Activated CD4-positive, alpha-beta T cell treated with anti-CD3 and anti-CD28 coated beads, Interleukin-2, amount 10 ng/mL, durations not matched to agents 7 days and 5 days (primary cell): Measurements from ENCODE around the gene ARHGAP6. TPM values are rescaled to one million over a fixed set of nuclear protein-coding genes. Genes with fewer than 3 reads are reported as not detected.
"Not testable (repeated sequence)": the region's sequence is repeated elsewhere in the genome, so short reads cannot be mapped to it uniquely, and the experiment has no call there.

Source experiments
- CTCF ChIA-PET: fragments of 350-600 bp; sonication (Branson Sonifier 250); formaldehyde crosslinking; loops from one replicate; lab custom pipeline; 2021; ENCODE audit warnings: antibody characterized with exemption; lab: Charles Lee
- POLR2A ChIA-PET: fragments of 350-600 bp; sonication (Branson Sonifier 250); formaldehyde crosslinking; loops from one replicate; lab custom pipeline; 2021; ENCODE audit warnings: antibody characterized with exemption; lab: Charles Lee
- DNase-seq: peaks from one replicate; pipeline ENCODE4 v3.0.0-alpha.2; 2020
- H3K27ac Mint-ChIP-seq: one replicate; pipeline ENCODE4 v1.8.0; 2021; ENCODE audit warnings: mild to moderate bottlenecking, moderate library complexity, mixed read lengths
- H3K27me3 Mint-ChIP-seq: one replicate; pipeline ENCODE4 v1.8.0; 2021; ENCODE audit warnings: mixed read lengths
- H3K36me3 Mint-ChIP-seq: one replicate; pipeline ENCODE4 v1.8.0; 2021; ENCODE audit warnings: low read depth, mixed read lengths
- H3K4me1 Mint-ChIP-seq: one replicate; pipeline ENCODE4 v1.8.0; 2021; ENCODE audit warnings: mixed read lengths
- H3K4me3 Mint-ChIP-seq: one replicate; pipeline ENCODE4 v1.8.0; 2021; ENCODE audit warnings: mild to moderate bottlenecking, moderate library complexity, mixed read lengths
- H3K9me3 Mint-ChIP-seq: one replicate; pipeline ENCODE4 v1.8.0; 2021; ENCODE audit warnings: mixed read lengths
- total RNA-seq, 2 experiments: library from RNA; stranded (reverse); gene quantifications; one replicate each; pipeline ENCODE4 v1.2.3, GENCODE V29; 2021

The ARHGAP6 gene
- total RNA-seq, 2 experiments from 2014 or later = not detected

- POLR2A ChIA-PET = no interaction called here
- Mint-ChIP-seq H3K4me1 (no peaks in the 10 kb centered on the region), H3K9me3 (no peaks in the 10 kb centered on the region), H3K27me3 (no peaks in the 10 kb centered on the region), H3K4me3 (no peak overlapping the region), H3K27ac (no peak overlapping the region), H3K36me3 (no peaks in the 10 kb centered on the region)
- CTCF ChIA-PET = no interaction called here
- no peak for DNase-seq
These were observed 300.3 kb downstream of the ARHGAP6 start for GRCh38 chrX:11365426-11365825.

DNA sequence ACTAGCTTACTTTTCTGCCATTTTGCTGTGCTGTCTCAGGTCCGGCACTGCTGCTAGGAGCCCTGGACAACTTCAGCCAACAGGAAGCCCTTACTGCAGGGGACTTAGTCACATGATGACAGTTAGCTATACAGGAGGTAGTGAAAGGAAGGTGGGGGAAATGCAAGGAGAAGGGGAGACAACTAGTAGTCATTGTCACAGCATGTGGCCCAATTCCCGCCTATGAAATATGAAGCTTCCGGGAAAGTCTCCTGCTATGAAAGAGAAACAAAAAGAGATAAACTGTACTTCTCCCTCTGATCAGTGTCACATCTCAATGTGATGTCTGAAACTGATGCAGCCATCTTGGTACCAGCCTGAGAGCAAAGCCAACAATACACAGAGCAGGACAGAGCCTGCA is 300.9 kb downstream of the ARHGAP6 start:
- Mint-ChIP-seq H3K4me1 (no peaks in the 10 kb centered on the region), H3K36me3 (no peaks in the 10 kb centered on the region), H3K4me3 (no peak overlapping the region), H3K27me3 (no peaks in the 10 kb centered on the region), H3K9me3 (no peaks in the 10 kb centered on the region), H3K27ac (no peak overlapping the region)
- no peak for DNase-seq
- ChIA-PET CTCF (no interaction called here), POLR2A (no interaction called here)

DNA sequence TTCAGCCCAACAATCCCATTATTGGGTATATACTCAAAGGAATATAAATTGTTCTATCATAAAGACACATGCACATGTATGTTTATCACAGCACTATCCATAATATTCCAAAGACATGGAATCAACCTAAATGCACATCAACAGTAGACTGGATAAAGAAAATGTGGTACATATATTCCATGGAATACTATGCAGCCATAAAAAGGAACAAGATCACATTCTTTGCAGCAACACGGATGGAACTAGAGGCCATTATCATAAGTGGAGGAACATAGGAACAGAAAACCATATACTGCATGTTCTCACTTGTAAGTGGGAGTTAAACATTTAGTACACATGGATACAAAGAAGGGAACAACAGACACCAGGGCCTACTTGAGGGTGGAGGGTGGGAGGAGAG is 301.9 kb downstream of the ARHGAP6 start:
- POLR2A ChIA-PET, H3K36me3 Mint-ChIP-seq, H3K27ac Mint-ChIP-seq, DNase-seq, CTCF ChIA-PET, H3K4me1 Mint-ChIP-seq, H3K9me3 Mint-ChIP-seq, H3K4me3 Mint-ChIP-seq, H3K27me3 Mint-ChIP-seq: not testable (repeated sequence)

DNA sequence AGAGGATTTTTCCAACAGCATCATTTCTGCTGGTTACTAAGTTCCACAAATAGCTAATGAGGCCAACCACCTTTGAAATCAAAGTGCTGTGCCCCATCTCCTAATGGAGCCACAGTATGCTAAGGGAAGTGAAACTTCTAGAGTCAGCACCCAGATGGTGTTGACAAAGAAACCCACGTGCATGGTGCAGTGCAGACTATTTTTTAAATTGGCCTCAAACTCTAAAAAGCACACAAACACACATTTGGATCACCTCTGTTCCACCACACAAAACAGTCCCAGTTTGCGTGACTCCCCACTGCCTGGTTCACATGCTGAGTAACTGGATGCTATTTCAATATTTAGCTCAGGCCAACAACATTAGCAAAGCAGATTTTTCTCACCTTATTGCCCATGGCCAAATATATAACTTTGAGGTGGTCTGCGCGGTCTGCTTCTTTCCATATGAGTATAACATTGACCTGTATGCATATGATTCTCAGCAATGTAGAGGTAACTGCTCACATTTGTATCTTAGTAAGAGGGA is 302.6 kb downstream of the ARHGAP6 start:
- H3K4me1 Mint-ChIP-seq = no peaks in the 10 kb centered on the region
- no peaks in the 10 kb centered on the region for H3K9me3 Mint-ChIP-seq
- no peak for DNase-seq
- no peak overlapping the region for H3K4me3 Mint-ChIP-seq
- H3K36me3 Mint-ChIP-seq = no peaks in the 10 kb centered on the region
- POLR2A ChIA-PET = no interaction called here
- CTCF ChIA-PET = no interaction called here
- H3K27ac Mint-ChIP-seq = no peak overlapping the region
- no peaks in the 10 kb centered on the region for H3K27me3 Mint-ChIP-seq

- H3K9me3 Mint-ChIP-seq, POLR2A ChIA-PET, CTCF ChIA-PET: not testable (repeated sequence)
These were observed 304.1 kb downstream of the ARHGAP6 start for GRCh38 chrX:11361666-11362065.

DNA sequence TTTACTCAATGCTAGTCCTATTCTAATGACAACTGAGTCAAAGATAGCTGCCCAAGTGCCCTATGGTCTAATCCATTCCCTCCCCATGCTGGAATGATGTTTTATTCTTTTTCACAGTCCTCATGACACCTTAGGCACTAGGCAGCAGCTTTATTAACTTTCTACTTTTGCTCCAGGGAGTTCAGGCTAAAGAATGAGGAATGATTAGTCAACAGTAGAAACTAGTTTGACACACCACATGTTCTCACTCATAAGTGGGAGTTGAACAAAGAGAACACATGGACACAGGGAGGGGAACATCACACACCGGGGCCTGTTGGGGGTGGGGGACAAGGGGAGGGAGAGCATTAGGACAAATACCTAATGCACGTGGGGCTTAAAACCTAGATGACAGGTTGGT is 309.8 kb downstream of the ARHGAP6 start:
- DNase-seq, H3K4me3 Mint-ChIP-seq, H3K27ac Mint-ChIP-seq, H3K36me3 Mint-ChIP-seq, H3K27me3 Mint-ChIP-seq, POLR2A ChIA-PET, H3K9me3 Mint-ChIP-seq, CTCF ChIA-PET, H3K4me1 Mint-ChIP-seq: not testable (repeated sequence)

More at GRCh38 chrX:11361666-11362065, 304.1 kb downstream of the ARHGAP6 start:
- not testable (repeated sequence) for H3K4me3 Mint-ChIP-seq, H3K27me3 Mint-ChIP-seq, H3K36me3 Mint-ChIP-seq, H3K27ac Mint-ChIP-seq, H3K4me1 Mint-ChIP-seq, DNase-seq

DNA sequence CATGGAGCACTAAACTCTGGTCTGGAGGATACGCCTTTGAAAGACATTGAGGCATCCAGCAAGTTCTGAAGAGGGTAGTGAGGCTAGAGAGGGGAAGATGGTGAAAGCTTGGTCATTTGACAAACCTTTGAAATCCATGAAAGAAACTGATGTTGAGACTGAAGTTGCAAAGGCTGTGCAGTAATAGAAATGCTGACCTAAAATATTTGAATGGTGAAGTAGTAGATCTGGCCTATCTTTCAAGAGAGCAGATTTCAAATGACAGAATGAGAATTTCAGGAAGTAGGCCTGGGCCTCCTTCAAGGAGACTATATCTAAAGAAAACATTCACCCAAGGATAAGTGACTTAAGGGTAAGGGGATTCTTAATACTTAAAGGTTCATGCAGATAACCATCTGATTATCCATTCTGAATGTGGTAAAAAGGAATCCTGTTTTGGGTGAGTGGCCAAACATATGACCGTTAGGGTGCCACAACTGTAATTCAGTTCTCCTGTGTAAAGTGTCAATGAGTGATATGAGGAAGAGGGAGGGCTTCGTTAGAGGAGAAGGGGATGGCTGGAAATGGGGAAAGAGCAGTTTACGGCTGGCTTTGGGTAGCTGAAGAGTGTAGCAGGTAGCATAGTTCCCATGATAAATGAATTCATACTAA is 310.3 kb downstream of the ARHGAP6 start:
- no peak overlapping the region for H3K27ac Mint-ChIP-seq
- H3K4me1 Mint-ChIP-seq = no peaks in the 10 kb centered on the region
- H3K4me3 Mint-ChIP-seq = no peak overlapping the region
- H3K9me3 Mint-ChIP-seq = no peaks in the 10 kb centered on the region
- H3K27me3 Mint-ChIP-seq = no peaks in the 10 kb centered on the region
- ChIA-PET CTCF (no interaction called here), POLR2A (no interaction called here)
- no peak for DNase-seq
- no peaks in the 10 kb centered on the region for H3K36me3 Mint-ChIP-seq

DNA sequence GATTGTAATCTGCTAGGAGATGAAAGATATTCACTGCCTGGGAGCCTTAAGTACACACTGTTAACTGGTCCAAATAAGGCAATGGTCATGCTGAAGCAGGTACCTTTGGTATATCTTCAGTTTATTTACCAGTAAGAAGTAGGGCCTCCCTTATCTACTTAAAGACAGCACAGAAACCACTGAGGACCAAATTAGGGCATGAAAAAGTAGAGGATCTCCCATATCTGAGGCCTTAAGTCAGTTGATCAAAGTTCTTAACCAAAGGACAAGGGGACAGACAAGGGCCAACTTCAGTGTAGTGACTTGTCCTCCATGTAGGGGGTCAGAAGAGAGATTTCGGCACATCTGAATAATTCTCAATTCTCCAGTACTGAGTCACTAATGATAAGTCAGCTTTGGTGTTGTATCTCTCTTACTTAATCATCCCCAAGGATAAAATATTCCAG is 313.4 kb downstream of the ARHGAP6 start:
- H3K4me3 Mint-ChIP-seq = no peak overlapping the region
- ChIA-PET CTCF (no interaction called here), POLR2A (interaction anchor here (0.7 kb wide), 1 partner anchor 242 kb away, joined by 4 read pairs; no protein-coding TSS in a partner anchor)
- no peaks in the 10 kb centered on the region for H3K9me3 Mint-ChIP-seq
- H3K27me3 Mint-ChIP-seq = no peaks in the 10 kb centered on the region
- no peak overlapping the region for H3K27ac Mint-ChIP-seq
- no peaks in the 10 kb centered on the region for H3K4me1 Mint-ChIP-seq
- DNase-seq = no peak
- H3K36me3 Mint-ChIP-seq = no peaks in the 10 kb centered on the region

DNA sequence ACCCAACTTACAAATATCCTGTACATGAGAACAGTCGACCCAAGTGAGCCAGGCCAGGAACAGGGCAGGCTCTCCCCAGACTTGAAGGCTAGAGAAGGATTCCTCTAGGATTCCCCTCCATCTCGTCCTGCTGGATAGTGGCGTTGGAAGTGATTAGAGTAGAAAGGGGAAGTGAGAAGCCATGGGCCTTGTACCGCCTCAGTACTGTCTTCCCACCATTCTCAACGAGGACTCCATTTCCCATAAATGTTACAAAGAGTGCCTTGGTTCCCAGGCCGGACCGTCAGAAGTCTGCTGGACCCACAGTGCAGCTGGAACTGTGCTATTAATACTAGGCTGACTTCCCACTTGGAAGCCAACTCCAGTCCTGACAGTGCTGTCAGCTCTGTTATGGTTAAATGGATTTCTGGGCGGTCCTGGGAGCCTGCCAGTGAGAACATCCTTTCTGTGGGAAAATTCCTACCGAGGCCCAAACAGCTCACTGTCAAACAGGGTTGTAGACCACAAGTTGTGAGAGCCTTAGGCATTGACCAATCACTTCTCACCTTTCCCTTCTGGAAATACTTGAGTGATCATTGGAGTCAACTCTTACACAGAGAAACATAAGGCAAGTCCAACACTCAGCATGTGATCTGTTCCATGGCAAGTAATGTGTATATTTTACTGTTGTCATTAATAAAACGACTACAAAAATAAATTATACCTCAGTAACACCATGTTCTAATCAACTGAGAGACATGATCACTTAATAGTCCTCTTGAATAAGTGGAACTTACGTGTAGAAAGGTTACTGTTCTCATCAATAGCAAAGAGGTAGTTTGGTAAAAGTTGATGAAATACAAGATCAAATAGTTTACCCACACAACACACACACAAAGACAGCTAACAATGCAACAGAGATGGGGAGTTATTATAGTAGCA is 314.1 kb downstream of the ARHGAP6 start:
- no peaks in the 10 kb centered on the region for H3K27me3 Mint-ChIP-seq
- H3K27ac Mint-ChIP-seq = no peak overlapping the region
- H3K4me3 Mint-ChIP-seq = no peak overlapping the region
- no peak for DNase-seq
- POLR2A ChIA-PET = interaction anchor here (0.7 kb wide), 1 partner anchor 241 kb away, joined by 4 read pairs; no protein-coding TSS in a partner anchor
- CTCF ChIA-PET = no interaction called here
- no peaks in the 10 kb centered on the region for H3K36me3 Mint-ChIP-seq
- no peaks in the 10 kb centered on the region for H3K4me1 Mint-ChIP-seq
- H3K9me3 Mint-ChIP-seq = no peaks in the 10 kb centered on the region

DNA sequence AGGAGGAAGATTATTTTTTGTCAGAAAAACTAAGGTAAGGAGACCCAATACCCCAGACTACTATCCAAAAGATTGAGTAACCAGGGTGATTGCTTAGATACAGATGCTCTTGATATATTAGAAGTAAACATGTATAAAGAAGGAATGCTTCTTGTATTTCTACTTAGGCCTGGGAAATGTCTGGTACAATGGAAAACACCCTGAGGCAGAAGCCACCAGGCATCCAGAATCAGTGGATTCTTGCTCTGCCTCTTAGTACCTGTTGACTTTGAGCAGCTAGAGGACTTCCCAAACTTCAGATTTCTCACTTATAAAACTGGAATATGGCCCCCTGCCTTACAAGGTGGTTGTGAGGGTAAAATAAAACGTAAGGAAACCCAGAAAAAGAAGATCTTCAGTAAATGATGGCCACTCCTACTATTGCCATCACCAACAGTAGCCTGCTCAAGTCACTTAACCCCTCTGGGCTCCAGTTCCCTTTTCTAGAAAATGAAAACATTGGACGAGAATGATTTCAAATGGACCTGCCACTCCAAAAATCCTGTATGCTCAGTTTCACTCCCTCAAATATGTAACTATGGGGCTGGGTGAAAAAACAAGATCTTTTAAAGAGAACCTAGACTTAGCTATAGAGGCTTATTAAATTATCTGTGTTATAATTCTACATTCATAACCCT is 315.9 kb downstream of the ARHGAP6 start:
- Mint-ChIP-seq H3K27ac (no peak overlapping the region), H3K9me3 (no peaks in the 10 kb centered on the region), H3K4me3 (no peak overlapping the region), H3K36me3 (no peaks in the 10 kb centered on the region), H3K27me3 (no peaks in the 10 kb centered on the region), H3K4me1 (no peaks in the 10 kb centered on the region)
- ChIA-PET CTCF (interaction anchor here (1.1 kb wide), 1 partner anchor 104 kb away, joined by 3 read pairs; no protein-coding TSS in a partner anchor), POLR2A (no interaction called here)
- no peak for DNase-seq

DNA sequence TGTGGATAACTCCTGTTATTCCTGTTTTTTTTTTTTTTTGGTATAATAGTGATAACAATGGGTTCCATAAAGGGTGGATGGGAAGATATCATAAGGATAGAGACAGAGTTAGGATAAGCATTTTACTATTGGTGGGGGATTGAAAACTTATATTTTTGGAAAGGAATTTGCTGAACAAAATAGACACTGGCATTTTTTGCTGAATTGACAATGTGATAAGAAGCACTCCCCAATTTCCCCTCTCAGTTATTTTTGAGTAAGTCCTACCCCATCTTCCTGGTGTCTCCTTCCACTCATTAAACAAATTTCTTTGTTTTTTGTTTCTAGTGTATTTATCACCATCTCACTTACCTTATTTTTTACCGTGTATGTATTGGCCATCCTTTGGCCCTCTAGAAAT is 316.7 kb downstream of the ARHGAP6 start:
- Mint-ChIP-seq H3K36me3 (no peaks in the 10 kb centered on the region), H3K27me3 (no peaks in the 10 kb centered on the region), H3K4me3 (no peak overlapping the region), H3K4me1 (no peaks in the 10 kb centered on the region), H3K9me3 (no peaks in the 10 kb centered on the region), H3K27ac (no peak overlapping the region)
- no peak for DNase-seq
- ChIA-PET CTCF (interaction anchor here (1.1 kb wide), 1 partner anchor 105 kb away, joined by 3 read pairs; no protein-coding TSS in a partner anchor), POLR2A (no interaction called here)

DNA sequence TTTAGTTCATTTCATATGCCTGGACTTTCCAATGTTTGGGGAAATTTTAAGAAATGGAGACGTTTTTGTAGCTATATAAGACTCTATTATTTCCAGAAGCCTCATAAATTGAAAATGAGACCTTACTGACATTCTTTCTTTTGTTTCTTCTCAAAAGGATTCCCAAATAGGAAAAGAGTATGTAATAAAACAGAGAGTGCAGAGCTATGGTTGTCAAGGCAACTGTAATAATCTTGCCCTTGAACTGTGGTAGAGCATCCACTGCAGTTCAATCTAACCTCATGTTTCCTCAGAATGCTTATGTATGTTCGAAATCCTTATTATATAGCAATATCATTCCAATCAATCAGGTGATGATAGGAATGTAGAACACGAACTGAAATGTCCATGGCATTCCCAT is 318.4 kb downstream of the ARHGAP6 start:
- H3K27ac Mint-ChIP-seq = no peak overlapping the region
- no peaks in the 10 kb centered on the region for H3K9me3 Mint-ChIP-seq
- no peaks in the 10 kb centered on the region for H3K4me1 Mint-ChIP-seq
- no peaks in the 10 kb centered on the region for H3K27me3 Mint-ChIP-seq
- H3K4me3 Mint-ChIP-seq = no peak overlapping the region
- POLR2A ChIA-PET = no interaction called here
- no peak for DNase-seq
- H3K36me3 Mint-ChIP-seq = no peaks in the 10 kb centered on the region
- CTCF ChIA-PET = no interaction called here
